Endothelial cell of umbilical vein (primary cell): ENCODE results near the gene OR5B17. TPM values are rescaled to one million over a fixed set of nuclear protein-coding genes. Genes with fewer than 3 reads are reported as not detected.

ENCODE experiments used
- BruUV-seq: library from RNA; stranded (reverse); fragments of 400-500 nt; replicated peaks from 2 replicates; lab custom pipeline; 2021; lab: Mats Ljungman, UMichigan
- CTCF ChIA-PET: fragments of 300-600, 350-600 bp; sonication (Branson Sonifier 250); formaldehyde crosslinking; loops from one replicate; lab custom pipeline; 2021; ENCODE audit warnings: antibody characterized with exemption, inconsistent platforms; lab: Charles Lee
- POLR2A ChIA-PET: fragments of 300-600, 350-600 bp; sonication (Branson Sonifier 250); formaldehyde crosslinking; loops from one replicate; lab custom pipeline; 2021; ENCODE audit warnings: antibody characterized with exemption, inconsistent platforms; lab: Charles Lee
- DNase-seq: peaks from one replicate; pipeline ENCODE4 v3.0.0-alpha.2; 2011; ENCODE audit warnings: low read depth, low spot score
- FAIRE-seq: peaks from 2 replicates; lab custom pipeline; 2011; peaks lifted over from hg19 to GRCh38; lab: Jason Lieb, UNC
- H2AFZ ChIP-seq: 2 replicates; pipeline ENCODE4 v1.6.0; 2012; ENCODE audit warnings: low read depth, low read length, control low read depth, inconsistent platforms
- H3K27ac ChIP-seq: 2 replicates; pipeline ENCODE4 v1.5.1; 2011; ENCODE audit warnings: low read depth, mild to moderate bottlenecking, control low read depth, low read length, moderate library complexity; ENCODE audit not compliant: insufficient read depth
- H3K27me3 ChIP-seq, 2 experiments: 2 replicates each; pipeline versions ENCODE4 v1.6.0 to v1.6.1; 2011; ENCODE audit warnings: low read length in 2 of 2, mixed read lengths in 1 of 2; ENCODE audit not compliant: control insufficient read depth in 2 of 2, insufficient read depth in 2 of 2
- H3K36me3 ChIP-seq, 2 experiments: 2 replicates in 1 of 2; 3 replicates in 1 of 2; pipeline ENCODE4 v1.5.1; 2011; ENCODE audit warnings: low read length in 2 of 2, mild to moderate bottlenecking in 1 of 2, moderate library complexity in 1 of 2; ENCODE audit not compliant: control insufficient read depth in 2 of 2, insufficient read depth in 2 of 2; ENCODE audit errors: extremely low read depth in 1 of 2
- H3K4me1 ChIP-seq: 3 replicates; pipeline ENCODE4 v1.5.1; 2011; ENCODE audit warnings: mild to moderate bottlenecking, low read length; ENCODE audit not compliant: control insufficient read depth, insufficient read depth; ENCODE audit errors: extremely low read depth
- H3K4me2 ChIP-seq: 2 replicates; pipeline ENCODE4 v1.6.1; 2011; ENCODE audit warnings: low read length, control low read depth, mixed read lengths; ENCODE audit not compliant: insufficient read depth
- H3K4me3 ChIP-seq, 3 experiments: fragments of 200-600 bp in 1 of 3; sonication (generic), shearing (Covaris generic) in 1 of 3; replicated peaks in 1 of 3; 2 replicates each; pipeline ENCODE4 v1.5.1; 2011 to 2016; ENCODE audit warnings: control low read depth in 3 of 3, low read length in 3 of 3, mild to moderate bottlenecking in 2 of 3, inconsistent platforms in 1 of 3, low read depth in 1 of 3, moderate library complexity in 1 of 3; ENCODE audit not compliant: insufficient read depth in 1 of 3
- H3K79me2 ChIP-seq: 2 replicates; pipeline ENCODE4 v1.6.0; 2012; ENCODE audit warnings: low read length, inconsistent platforms; ENCODE audit not compliant: control insufficient read depth, insufficient read depth
- H3K9ac ChIP-seq: replicated peaks from 2 replicates; pipeline ENCODE3; 2011; ENCODE audit warnings: low read length, control low read depth; ENCODE audit not compliant: insufficient read depth; ENCODE audit errors: extremely low read depth
- H3K9me1 ChIP-seq: replicated peaks from 3 replicates; pipeline ENCODE4 v1.6.0; 2011; ENCODE audit warnings: mild to moderate bottlenecking, low read length; ENCODE audit not compliant: control insufficient read depth, insufficient read depth; ENCODE audit errors: extremely low read depth
- H3K9me3 ChIP-seq: replicated peaks from 2 replicates; pipeline ENCODE4 v1.5.1; 2012; ENCODE audit warnings: low read length, inconsistent platforms; ENCODE audit not compliant: control insufficient read depth, insufficient read depth
- H4K20me1 ChIP-seq: replicated peaks from 2 replicates; pipeline ENCODE3; 2011; ENCODE audit warnings: mild to moderate bottlenecking, low read length; ENCODE audit not compliant: control insufficient read depth, insufficient read depth; ENCODE audit errors: extremely low read depth
- CTCF ChIP-seq, 2 donors: IDR thresholded peaks; 1 replicate in 1 of 2; 2 replicates in 1 of 2; pipeline ENCODE4 v1.5.1; 2011; ENCODE audit warnings: low read length in 2 of 2, mild to moderate bottlenecking in 2 of 2, moderate library complexity in 2 of 2, control low read depth in 1 of 2, inconsistent platforms in 1 of 2, low read depth in 1 of 2; ENCODE audit not compliant: insufficient read depth in 1 of 2; ENCODE audit errors: extremely low read depth in 1 of 2
- EZH2 ChIP-seq: IDR thresholded peaks from 2 replicates; pipeline ENCODE4 v1.6.1; 2012; ENCODE audit warnings: borderline replicate concordance, low read depth, mild to moderate bottlenecking, moderate library complexity, low read length, inconsistent platforms; ENCODE audit not compliant: severe bottlenecking
- FOS ChIP-seq: IDR thresholded peaks from 2 replicates; pipeline ENCODE4 v1.6.1; 2011; ENCODE audit warnings: mild to moderate bottlenecking, low read length, moderate library complexity, borderline replicate concordance; ENCODE audit not compliant: insufficient read depth
- GATA2 ChIP-seq: IDR thresholded peaks from 2 replicates; pipeline ENCODE4 v1.7.0; 2011; ENCODE audit warnings: low read depth, mild to moderate bottlenecking, moderate library complexity, mixed read lengths, low read length; ENCODE audit not compliant: insufficient read length, insufficient read depth
- JUN ChIP-seq: IDR thresholded peaks from 2 replicates; pipeline ENCODE4 v1.6.1; 2011; ENCODE audit warnings: borderline replicate concordance, low read depth; ENCODE audit not compliant: insufficient read length, insufficient read depth
- MAX ChIP-seq: IDR thresholded peaks from 2 replicates; pipeline ENCODE4 v1.6.1; 2011; ENCODE audit not compliant: insufficient read depth, insufficient read length
- MYC ChIP-seq: IDR thresholded peaks from one replicate; pipeline ENCODE4 v1.6.1; 2011; ENCODE audit warnings: mild to moderate bottlenecking, low read depth, low read length
- POLR2A ChIP-seq: IDR thresholded peaks from 2 replicates; pipeline ENCODE4 v1.6.1; 2012; ENCODE audit warnings: low read depth, mild to moderate bottlenecking, control low read depth, low read length
- POLR2AphosphoS5 ChIP-seq: IDR thresholded peaks from 2 replicates; pipeline ENCODE4 v1.6.1; 2012; ENCODE audit warnings: low read depth, mild to moderate bottlenecking, control low read depth, low read length, moderate library complexity; ENCODE audit not compliant: insufficient read depth
- dilution Hi-C: fragments of 300-500 bp; cut with MboI; formaldehyde crosslinking; loops from one replicate; pipeline ENCODE4 v1.15.0; 2019; ENCODE audit warnings: low sequenced_read_pairs; ENCODE audit not compliant: extremely low pct_ligation_motif_present
- intact Hi-C: fragments of 100-400 bp; cut with micrococcal nuclease; formaldehyde crosslinking; loops from one replicate; pipeline ENCODE4 v1.10.0; 2022
- polyA plus RNA-seq, 4 experiments: library from polyadenylated mRNA; depleted of rRNA in 3 of 4; stranded (reverse) in 3 of 4; unstranded in 1 of 4; fragments of >200 nt; gene quantifications; 2 replicates each; pipeline versions ENCODE4 v1.2.1 to v1.2.3, GENCODE V29; 2011 to 2012; ENCODE audit warnings: missing spikeins in 1 of 4
- total RNA-seq: library from RNA; stranded (reverse); gene quantifications from 2 replicates; pipeline ENCODE4 v1.2.3, GENCODE V29; 2021

Gene OR5B17
- total and polyA plus RNA-seq, 2 donors (not counting 3 experiments of a cell fraction or from before 2014, with no cell fraction given) = not detected

GRCh38 chr11:58394195-58394594 is 35.3 kb upstream of the OR5B17 start:
- H3K27me3 ChIP-seq = no peaks in the 10 kb centered on the region
- no peaks in the 10 kb centered on the region for H3K36me3 ChIP-seq
- ChIA-PET POLR2A (interaction anchor here (0.6 kb wide), 1 partner anchor 981 kb away, joined by 5 read pairs; no protein-coding TSS in a partner anchor), CTCF (interaction anchor here (1.1 to 1.6 kb wide), 2 partner anchors 10 to 59 kb away, joined by 3 to 4 read pairs; no protein-coding TSS in a partner anchor)
- no peak overlapping the region for H2AFZ ChIP-seq
- H4K20me1 ChIP-seq = no peaks in the 10 kb centered on the region
- dilution Hi-C loops = no loop called here
- H3K27ac ChIP-seq = peak overlapping the region; percentile 78
- H3K4me1 ChIP-seq = peaks cover 18% of the 10 kb centered on the region
- no peak overlapping the region for H3K4me3 ChIP-seq
- no peaks in the 10 kb centered on the region for H3K9me3 ChIP-seq
- no peaks in the 10 kb centered on the region for H3K9me1 ChIP-seq
- no peak for FAIRE-seq
- H3K79me2 ChIP-seq = no peaks in the 10 kb centered on the region
- peak overlapping the region; percentile 47 for H3K4me2 ChIP-seq
- no TSS peak for BruUV-seq
- peak; percentile 86 for TF ChIP-seq JUN
- TF ChIP-seq MYC = no peak
- TF ChIP-seq EZH2 = no peak
- TF ChIP-seq POLR2AphosphoS5 = peak; percentile 60
- TF ChIP-seq GATA2 = peak; percentile 96
- peak; percentile 91 for TF ChIP-seq FOS
- peak; percentile 79 for DNase-seq
- intact Hi-C loops = loop anchor here (1.0 kb wide), 2 partner anchors 60 to 390 kb away; no protein-coding TSS in a partner anchor
- no peak overlapping the region for H3K9ac ChIP-seq

GRCh38 chr11:58392746-58393145 is 33.9 kb upstream of the OR5B17 start:
- peak; percentile 11 for DNase-seq
- no peak overlapping the region for H2AFZ ChIP-seq
- H4K20me1 ChIP-seq = no peaks in the 10 kb centered on the region
- dilution Hi-C loops (no loop called here), intact Hi-C loops (no loop called here)
- H3K4me2 ChIP-seq = no peak overlapping the region
- no peaks in the 10 kb centered on the region for H3K9me1 ChIP-seq
- no peak for TF ChIP-seq POLR2AphosphoS5
- TF ChIP-seq POLR2A = no peak
- TF ChIP-seq MAX = no peak
- no peak for TF ChIP-seq CTCF (IDR thresholded peaks at IDR 0.05; ENCODE audit: extremely low read depth in 1 of 2, insufficient read depth in 1 of 2, low read depth in 1 of 2, low read length in 2 of 2)
- BruUV-seq = no TSS peak
- ChIA-PET POLR2A (no interaction called here), CTCF (interaction anchor here (1.6 kb wide), 1 partner anchor 9 kb away, joined by 4 read pairs; no protein-coding TSS in a partner anchor)
- H3K4me1 ChIP-seq = peaks cover 18% of the 10 kb centered on the region
- no peaks in the 10 kb centered on the region for H3K79me2 ChIP-seq
- no peak overlapping the region for H3K9ac ChIP-seq
- H3K27ac ChIP-seq = peak overlapping the region; percentile 32
- H3K36me3 ChIP-seq = no peaks in the 10 kb centered on the region
- no peaks in the 10 kb centered on the region for H3K27me3 ChIP-seq
- peak; percentile 21 for FAIRE-seq
- no peaks in the 10 kb centered on the region for H3K9me3 ChIP-seq
- no peak overlapping the region for H3K4me3 ChIP-seq
